Posterior cingulate gyrus (tissue), 11 donors: Measurements from ENCODE around the gene NUB1.

Source experiments
- DNase-seq, 10 donors: peaks; one replicate each; pipeline versions ENCODE4 v3.0.0 to v3.0.0-alpha.2; 2020 to 2021; ENCODE audit warnings: mixed read lengths in 3 of 10
- intact Hi-C: fragments of 100-400 bp; cut with DNase I; formaldehyde crosslinking; loops from one replicate; pipeline ENCODE4 v1.15.1; 2023

NUB1 gene

DNA sequence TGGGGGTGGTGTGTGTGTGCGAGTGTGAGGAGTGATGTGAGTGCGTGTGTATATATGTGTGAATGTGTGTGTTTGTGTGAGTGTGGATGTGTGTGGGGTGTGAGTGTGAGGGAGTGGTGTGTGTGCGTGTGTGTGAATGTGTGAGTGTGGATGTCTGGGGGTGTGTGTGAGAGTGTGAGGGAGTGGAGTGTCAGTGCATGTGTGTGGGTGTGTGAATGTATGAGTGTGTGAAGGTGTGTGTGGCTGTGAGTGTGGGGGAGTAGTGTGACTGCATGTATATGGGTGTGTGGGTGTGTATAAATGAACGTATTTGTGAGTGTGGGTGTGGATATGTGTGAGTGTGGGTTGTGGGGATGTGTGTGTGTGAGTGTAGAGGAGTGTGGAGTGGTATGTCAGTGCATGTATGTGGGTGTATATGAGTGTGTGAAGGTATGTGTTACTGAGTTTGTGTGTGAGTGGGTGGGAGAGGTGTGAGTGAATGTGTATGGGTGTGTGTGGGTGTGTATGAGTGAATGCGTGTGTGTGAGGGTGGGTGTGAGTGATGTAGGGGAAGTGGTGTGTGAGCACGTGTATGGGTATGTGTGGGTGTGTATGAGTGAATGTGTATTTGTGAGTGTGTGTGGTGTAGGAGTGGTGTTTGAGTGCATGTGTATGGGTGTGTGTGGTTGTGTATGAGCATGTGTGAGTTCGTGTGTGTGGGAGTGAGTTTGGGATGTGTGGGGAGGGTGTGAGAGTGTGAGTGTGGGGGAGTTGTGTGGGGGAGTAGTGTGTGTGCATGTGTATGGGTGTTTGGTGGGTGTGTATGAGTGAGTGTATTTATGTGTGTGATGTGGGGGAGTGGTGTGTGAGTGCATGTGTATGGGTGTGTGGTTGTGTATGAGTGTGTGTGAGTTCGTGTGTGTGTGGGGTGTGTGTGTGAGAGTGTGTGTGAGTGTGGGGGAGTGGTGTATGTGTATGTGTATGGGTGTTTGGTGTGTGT, 28.5 kb upstream of the NUB1 start:
- no peak for DNase-seq
- intact Hi-C loops: no loop called here

GRCh38 chr7:151313857-151314256, 27.8 kb upstream of the NUB1 start:
- peak in 9 of 10 donors; percentile 20 to 88 (median 53) for DNase-seq
- intact Hi-C loops: no loop called here

- DNase-seq: no peak
- intact Hi-C loops: no loop called here
Measured at GRCh38 chr7:151314401-151314800, 27.2 kb upstream of the NUB1 start.

GRCh38 chr7:151315038-151315655, 26.5 kb upstream of the NUB1 start:
- DNase-seq: peak in 9 of 10 donors; percentile 36 to 92 (median 73)
- intact Hi-C loops: loop anchor here (1.0 kb wide), 1 partner anchor 35 kb away; no protein-coding TSS in a partner anchor

- intact Hi-C loops: no loop called here
- DNase-seq: no peak
Measured at GRCh38 chr7:151316896-151317295, 24.7 kb upstream of the NUB1 start.

DNA sequence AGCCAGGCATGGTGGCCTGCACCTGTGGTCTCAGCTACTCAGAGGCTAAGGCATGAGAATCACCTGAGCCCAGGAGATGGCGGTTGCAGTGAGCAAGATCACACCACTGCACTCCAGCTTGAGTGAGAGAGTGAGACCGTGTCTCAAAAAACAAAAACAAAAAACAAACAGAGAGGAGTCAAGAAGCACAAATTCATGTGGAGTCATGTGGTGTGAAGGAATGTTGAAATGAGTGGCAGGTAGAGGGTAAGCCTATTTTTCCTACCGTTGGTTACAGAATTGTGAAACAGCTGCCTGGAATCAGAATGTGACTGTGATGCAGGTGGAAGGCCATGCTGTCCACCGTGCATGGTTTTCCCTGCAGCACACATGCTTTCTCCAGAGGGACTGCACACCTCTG, 23.7 kb upstream of the NUB1 start:
- DNase-seq: no peak
- intact Hi-C loops: no loop called here

- intact Hi-C loops: no loop called here
Measured at GRCh38 chr7:151319189-151319588, 22.4 kb upstream of the NUB1 start.

GRCh38 chr7:151320263-151320845, 21.3 kb upstream of the NUB1 start:
- intact Hi-C loops: no loop called here
- no peak for DNase-seq

More at GRCh38 chr7:151319189-151319588, 22.4 kb upstream of the NUB1 start:
- no peak for DNase-seq

GRCh38 chr7:151321341-151321740, 20.3 kb upstream of the NUB1 start:
- intact Hi-C loops: no loop called here
- DNase-seq: no peak

GRCh38 chr7:151322906-151323305, 18.7 kb upstream of the NUB1 start:
- intact Hi-C loops: no loop called here

DNA sequence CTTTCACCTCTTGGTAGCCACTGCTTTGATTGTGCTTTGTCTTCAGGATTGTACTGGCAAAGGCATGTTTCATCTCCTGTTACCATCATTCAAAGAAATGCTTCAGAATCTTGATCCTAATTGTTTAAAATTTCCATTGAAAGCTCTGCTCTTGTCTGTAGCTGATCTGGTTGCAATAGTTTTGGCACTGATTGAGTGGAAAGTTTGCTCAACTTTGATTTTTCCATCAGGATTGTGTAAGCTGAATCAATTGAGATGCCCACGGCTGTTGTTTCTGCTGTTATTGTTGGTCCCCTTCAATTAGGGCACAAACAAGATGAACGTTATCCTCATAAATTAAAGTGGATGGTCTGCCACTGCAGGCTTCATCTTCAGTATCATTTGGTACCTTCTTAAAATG, 14.6 kb upstream of the NUB1 start:
- intact Hi-C loops: no loop called here
- no peak for DNase-seq

More at GRCh38 chr7:151322906-151323305, 18.7 kb upstream of the NUB1 start:
- DNase-seq: no peak

GRCh38 chr7:151327659-151328058, 14.0 kb upstream of the NUB1 start:
- DNase-seq: no peak
- intact Hi-C loops: no loop called here

GRCh38 chr7:151330181-151330580, 11.4 kb upstream of the NUB1 start:
- no peak for DNase-seq
- intact Hi-C loops: no loop called here

GRCh38 chr7:151330661-151331060, 11.0 kb upstream of the NUB1 start:
- no peak for DNase-seq
- intact Hi-C loops: no loop called here

- intact Hi-C loops: no loop called here
Measured at GRCh38 chr7:151334628-151335027, 7.0 kb upstream of the NUB1 start.

DNA sequence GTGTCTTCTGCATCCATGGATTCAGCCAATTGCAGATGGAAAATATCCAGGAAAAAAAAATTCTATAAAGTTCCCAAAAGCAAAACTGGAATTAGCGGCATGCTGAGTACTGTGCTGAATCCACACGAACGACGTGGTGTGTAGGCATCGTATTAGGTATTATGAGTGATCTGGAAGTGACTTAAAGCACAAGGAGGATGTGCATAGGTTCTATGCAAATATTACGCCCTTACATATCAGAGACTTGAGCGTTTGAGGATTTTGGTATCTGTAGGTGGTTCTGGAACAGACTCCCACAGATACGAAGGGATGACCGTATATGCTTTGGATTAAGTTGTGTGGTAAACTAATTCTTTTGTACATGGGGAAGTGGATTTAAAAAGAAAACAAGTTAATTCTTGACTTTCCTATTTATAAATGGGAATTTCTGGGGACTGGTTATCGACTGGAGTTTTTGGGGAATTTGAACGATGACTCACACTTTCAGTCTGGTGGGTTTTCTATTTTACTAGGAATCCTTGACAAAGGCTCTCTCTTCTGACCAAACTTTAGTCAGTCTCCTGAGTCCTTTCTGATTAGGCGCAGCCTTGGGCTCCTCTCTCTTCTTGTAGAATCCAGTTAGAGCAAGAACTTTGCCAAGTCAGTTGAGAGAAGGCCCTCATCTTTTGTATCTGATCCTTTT, 5.4 kb upstream of the NUB1 start:
- DNase-seq: no peak
- intact Hi-C loops: no loop called here

More at GRCh38 chr7:151334628-151335027, 7.0 kb upstream of the NUB1 start:
- DNase-seq: no peak

DNA sequence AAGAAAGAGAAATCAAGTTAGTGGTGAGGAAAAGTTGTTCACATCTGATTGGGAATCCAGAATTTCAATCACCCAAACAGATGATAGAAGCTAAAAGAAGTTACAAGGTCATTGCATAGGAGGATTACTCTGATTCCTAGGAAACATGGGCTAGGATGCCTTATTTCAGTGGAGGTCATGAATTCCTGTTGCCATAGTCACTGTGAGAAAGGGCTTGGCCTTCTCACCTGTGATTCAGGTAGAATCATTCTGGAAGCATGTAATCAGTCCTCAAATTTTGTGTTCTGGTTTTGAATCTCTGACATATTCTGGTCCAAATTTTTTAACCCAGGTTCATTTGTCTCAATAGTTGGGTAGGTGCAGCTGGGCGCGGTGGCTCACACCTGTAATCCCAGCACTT, 4.3 kb upstream of the NUB1 start:
- intact Hi-C loops: no loop called here
- no peak for DNase-seq

DNA sequence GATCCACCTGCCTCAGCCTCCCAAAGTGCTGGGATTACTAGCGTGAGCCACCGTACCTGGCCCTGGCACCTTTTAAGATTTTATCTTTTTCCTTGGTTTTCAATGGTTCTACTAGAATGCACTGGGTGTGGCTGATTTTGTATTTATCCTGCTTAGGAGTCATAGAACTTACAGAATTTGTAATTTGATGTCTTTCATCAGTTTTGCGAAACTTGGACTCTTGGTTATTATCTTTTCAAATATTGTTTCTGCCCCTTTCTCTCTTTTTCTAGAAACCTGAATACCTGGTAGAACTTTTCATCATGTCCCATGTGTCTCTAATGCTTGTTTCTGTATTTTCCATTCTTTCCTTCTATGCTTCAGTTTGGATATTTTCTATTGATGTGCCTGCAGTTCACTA, 2.8 kb upstream of the NUB1 start:
- no peak for DNase-seq
- intact Hi-C loops: no loop called here

GRCh38 chr7:151339651-151340382, 1.8 kb upstream of the NUB1 start:
- intact Hi-C loops: no loop called here
- DNase-seq: no peak

- intact Hi-C loops: no loop called here
Measured at GRCh38 chr7:151340794-151341356, 737 bp upstream of the NUB1 start.

More at GRCh38 chr7:151340794-151341356, 737 bp upstream of the NUB1 start:
- no peak for DNase-seq
